ENCODE measurements around the gene PCCB. TPM values are rescaled to one million over a fixed set of nuclear protein-coding genes. Genes with fewer than 3 reads are reported as not detected.

PCCB gene
- total RNA-seq (2022; extraction: Qiagen RNA extraction; ENCODE audit: low read depth): 21.6 to 29.8 TPM (median 29.5 TPM) in 5 replicates

DNA sequence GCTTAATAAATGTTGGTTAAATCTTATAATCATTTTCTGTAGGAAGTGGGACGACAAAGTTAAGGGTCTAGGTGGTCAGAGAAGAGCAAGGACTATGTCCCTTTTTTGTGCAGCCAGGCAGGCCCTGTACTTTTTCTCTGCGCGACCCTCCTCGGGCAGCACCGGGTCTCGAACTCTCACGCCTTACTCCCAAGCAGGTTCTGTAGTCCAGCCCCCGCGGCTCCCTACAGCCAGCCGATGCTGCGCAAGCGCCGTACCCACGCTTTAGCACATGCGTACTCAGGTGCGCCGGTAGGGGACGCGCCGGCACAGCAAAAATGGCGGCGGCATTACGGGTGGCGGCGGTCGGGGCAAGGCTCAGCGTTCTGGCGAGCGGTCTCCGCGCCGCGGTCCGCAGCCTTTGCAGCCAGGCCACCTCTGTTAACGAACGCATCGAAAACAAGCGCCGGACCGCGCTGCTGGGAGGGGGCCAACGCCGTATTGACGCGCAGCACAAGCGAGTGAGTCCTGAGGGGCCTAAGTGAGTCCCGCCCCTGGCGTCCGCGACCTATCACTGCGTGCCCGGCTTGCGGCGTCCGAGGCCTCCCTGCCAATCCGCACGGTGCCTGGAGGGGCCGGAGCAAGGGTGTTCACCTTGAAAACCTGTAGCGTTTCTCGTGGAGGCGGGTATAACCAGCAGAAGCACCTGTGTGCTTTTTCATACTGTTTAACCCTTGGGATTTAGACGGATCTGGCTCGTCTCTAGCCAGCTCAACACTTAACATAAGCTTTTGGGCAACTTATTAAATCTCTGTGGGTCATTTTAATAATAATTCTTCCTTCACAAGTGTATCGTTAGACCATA lies at the start of gene PCCB:
TSS of gene PCCB (plus strand) at position 282 of the 844 bp plus-strand sequence. CDS start at position 318, 36 bp downstream.

Other genes with a start within 250 kb of the PCCB start
- 5.8 to 9.7 TPM (median 7.3 TPM) in 5 replicates for gene MSL2, start 54.0 kb upstream of the PCCB start, total RNA-seq (2022; extraction: Qiagen RNA extraction; ENCODE audit: low read depth)

Data from A549 treated with ZK216348 at 1 μM for 4 hours (cell line).